Ascending aorta (tissue), 2 donors: ENCODE results near the gene FOXA1. TPM values are rescaled to one million over a fixed set of nuclear protein-coding genes. Genes with fewer than 3 reads are reported as not detected.

Experiments used
- DNase-seq, 2 donors: peaks; one replicate each; pipeline ENCODE4 v3.0.0-alpha.2; 2019; ENCODE audit warnings: low spot score in 2 of 2
- H3K27ac ChIP-seq, 2 donors: fragments of 200-600 bp; sonication (generic); one replicate each; pipeline ENCODE4 v1.5.1; 2016 to 2017; ENCODE audit warnings: mild to moderate bottlenecking in 1 of 2
- H3K27me3 ChIP-seq: fragments of 200-600 bp; sonication (generic); one replicate; pipeline ENCODE4 v1.5.1; 2017
- H3K36me3 ChIP-seq, 2 donors: fragments of 200-600 bp; sonication (generic); one replicate each; pipeline ENCODE4 v1.5.1; 2016
- H3K4me1 ChIP-seq, 2 donors: fragments of 200-600 bp; sonication (generic); one replicate each; pipeline ENCODE4 v1.5.1; 2016 to 2017; ENCODE audit warnings: mild to moderate bottlenecking in 1 of 2
- H3K4me3 ChIP-seq, 2 donors: fragments of 200-600 bp; sonication (generic); one replicate each; pipeline ENCODE4 v1.5.1; 2016 to 2017; ENCODE audit warnings: mild to moderate bottlenecking in 1 of 2
- H3K9me3 ChIP-seq, 2 donors: fragments of 200-600 bp; sonication (generic); one replicate each; pipeline ENCODE4 v1.5.1; 2016
- CTCF ChIP-seq, 3 experiments: fragments of 200-600 bp in 2 of 3; fragments of 450-650 bp in 1 of 3; sonication (generic) in 2 of 3; IDR thresholded peaks; one replicate each; pipeline ENCODE4 v1.5.1; 2016 to 2019; ENCODE audit warnings: antibody characterized with exemption in 3 of 3, mild to moderate bottlenecking in 1 of 3, moderate library complexity in 1 of 3
- intact Hi-C: fragments of 100-400 bp; cut with DNase I; formaldehyde crosslinking; loops from one replicate; pipeline ENCODE4 v1.15.1; 2023
- total RNA-seq: library from RNA; depleted of rRNA; stranded (reverse); fragments of >200 nt; gene quantifications from one replicate; pipeline ENCODE4 v1.1.0, GENCODE V29; 2016

The FOXA1 gene
- total RNA-seq, 1 donor from 2014 or later = not detected

- no peaks in the 10 kb centered on the region for H3K36me3 ChIP-seq
- no peaks in the 10 kb centered on the region for H3K9me3 ChIP-seq
- intact Hi-C loops = loop anchor here (10.0 kb wide), 3 partner anchors 347 to 1067 kb away; partner anchors contain the start of gene NKX2-1
- peaks cover 52% of the 10 kb centered on the region for H3K27me3 ChIP-seq
- peaks cover 0 to 10% of the 10 kb centered on the region in 2 donors for H3K4me1 ChIP-seq
- TF ChIP-seq CTCF (IDR thresholded peaks at IDR 0.05) = no peak
- H3K4me3 ChIP-seq = no peak overlapping the region
- no peak overlapping the region for H3K27ac ChIP-seq
- DNase-seq = no peak
Measured at GRCh38 chr14:37591311-37591940, 3.6 kb downstream of the FOXA1 start.

DNA sequence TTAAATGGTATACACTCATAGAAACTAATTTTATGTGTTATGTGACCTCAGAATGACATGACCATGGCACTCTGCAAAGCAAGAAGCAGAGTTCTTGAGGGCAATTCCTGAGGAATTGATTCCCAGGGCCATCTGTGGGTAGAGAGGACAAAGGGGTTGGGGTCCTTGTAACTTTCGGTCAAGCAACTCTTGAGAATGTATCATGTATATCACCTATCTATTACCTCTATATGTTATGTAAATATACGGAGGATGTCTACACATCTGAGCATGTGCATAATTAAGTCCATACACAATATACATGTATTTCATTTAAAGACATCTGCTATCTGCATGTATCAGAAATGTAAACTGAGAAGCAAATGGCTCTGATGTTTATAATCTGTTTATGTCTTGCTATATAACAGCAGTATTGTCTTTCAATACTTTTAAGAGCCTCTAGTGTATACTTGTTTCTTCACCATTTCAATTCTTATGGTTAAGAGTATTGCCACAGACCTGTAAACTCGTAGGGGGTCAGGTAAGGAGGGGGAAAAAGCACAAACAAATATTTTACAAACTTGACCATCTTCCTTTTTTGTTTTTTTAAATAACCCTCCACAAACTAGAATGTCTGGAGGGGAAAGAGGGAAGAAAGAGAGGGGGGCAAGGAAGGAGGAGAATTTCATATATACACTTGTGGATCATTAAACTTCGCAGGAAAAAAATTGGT, 4.5 kb downstream of the FOXA1 start:
- Histone ChIP-seq H3K4me3 (no peak overlapping the region), H3K27me3 (peaks cover 46% of the 10 kb centered on the region)
- intact Hi-C loops = loop anchor here (10.0 kb wide), 3 partner anchors 346 to 1066 kb away; partner anchors contain the start of gene NKX2-1

GRCh38 chr14:37589715-37590427, 5.2 kb downstream of the FOXA1 start:
- H3K9me3 ChIP-seq = no peaks in the 10 kb centered on the region
- no peak overlapping the region for H3K27ac ChIP-seq
- H3K36me3 ChIP-seq = no peaks in the 10 kb centered on the region
- peaks cover 49% of the 10 kb centered on the region for H3K27me3 ChIP-seq
- H3K4me3 ChIP-seq = no peak overlapping the region
- intact Hi-C loops = loop anchor here (10.0 kb wide), 3 partner anchors 345 to 1065 kb away; partner anchors contain the start of gene NKX2-1
- TF ChIP-seq CTCF (IDR thresholded peaks at IDR 0.05) = no peak
- H3K4me1 ChIP-seq = no peaks in the 10 kb centered on the region
- no peak for DNase-seq

More for the DNA sequence above, 4.5 kb downstream of the FOXA1 start:
- no peak for TF ChIP-seq CTCF (IDR thresholded peaks at IDR 0.05)
- Histone ChIP-seq H3K27ac (no peak overlapping the region), H3K36me3 (no peaks in the 10 kb centered on the region), H3K4me1 (peaks cover 0 to 5% of the 10 kb centered on the region in 2 donors), H3K9me3 (no peaks in the 10 kb centered on the region)
- no peak for DNase-seq

GRCh38 chr14:37588956-37589714, 5.9 kb downstream of the FOXA1 start:
- Histone ChIP-seq H3K27ac (no peak overlapping the region), H3K36me3 (no peaks in the 10 kb centered on the region), H3K4me3 (no peak overlapping the region), H3K9me3 (no peaks in the 10 kb centered on the region), H3K4me1 (peaks cover 0 to 6% of the 10 kb centered on the region in 2 donors), H3K27me3 (peaks cover 55% of the 10 kb centered on the region)
- DNase-seq = no peak
- intact Hi-C loops = no loop called here
- no peak for TF ChIP-seq CTCF (IDR thresholded peaks at IDR 0.05)

DNA sequence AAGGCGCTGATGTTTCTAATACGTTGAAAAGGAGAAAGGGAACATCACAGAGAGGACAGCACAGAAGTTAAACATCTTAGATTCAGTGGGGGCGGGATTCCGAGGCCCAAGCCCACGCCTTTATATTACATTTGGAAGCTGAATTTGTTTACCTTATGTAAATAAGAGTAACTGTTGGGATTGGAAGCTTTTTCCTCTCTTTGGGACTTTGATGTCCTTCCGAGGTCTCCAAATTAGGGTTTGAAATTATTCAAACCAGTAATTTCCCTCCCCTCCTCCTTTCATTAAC, 6.4 kb downstream of the FOXA1 start:
- Histone ChIP-seq H3K9me3 (no peaks in the 10 kb centered on the region), H3K4me3 (no peak overlapping the region), H3K27ac (no peak overlapping the region), H3K36me3 (no peaks in the 10 kb centered on the region), H3K27me3 (peaks cover 60% of the 10 kb centered on the region), H3K4me1 (peaks cover 0 to 6% of the 10 kb centered on the region in 2 donors)
- intact Hi-C loops = no loop called here
- no peak for TF ChIP-seq CTCF (IDR thresholded peaks at IDR 0.05)
- DNase-seq = no peak
